ENCODE measurements around the gene ART4.
A peak's percentile ranks its signal among the peaks of the same experiment; 100 is the strongest.

The ART4 gene

DNA sequence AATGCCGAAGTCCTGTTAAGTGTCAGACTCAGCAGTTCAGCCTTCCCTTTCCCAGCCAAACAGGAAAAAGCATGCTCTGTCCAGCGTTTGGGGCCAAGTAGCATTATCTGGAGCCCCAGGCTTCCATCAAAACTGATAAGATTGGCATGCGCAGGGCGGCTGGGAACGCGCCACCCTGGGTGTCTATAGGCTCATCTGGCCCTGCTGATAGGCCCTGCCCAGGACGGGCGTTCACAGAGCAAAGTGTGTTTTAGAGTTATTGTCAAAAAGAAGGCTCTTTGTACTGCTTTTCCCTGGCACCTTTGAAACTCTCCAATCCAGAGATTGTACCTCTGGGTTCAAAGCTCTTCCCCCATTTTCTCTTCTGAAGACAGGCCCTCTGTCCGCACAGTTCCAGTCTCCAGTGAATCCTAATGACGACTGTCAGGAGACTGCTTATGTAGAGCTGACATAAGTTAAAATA lies at the start of gene ART4:
Gene ART4 (minus strand): TSS at position 102 of the 463 bp plus-strand sequence. CDS start 413 bp downstream, outside the sequence.
- H3K4me1 Mint-ChIP-seq: peaks cover 35% of the 10 kb centered on the region
- H3K36me3 Mint-ChIP-seq (ENCODE audit: low read depth): no peaks in the 10 kb centered on the region
- H3K27me3 Mint-ChIP-seq (ENCODE audit: low read depth): no peaks in the 10 kb centered on the region
- no peaks in the 10 kb centered on the region for H3K9me3 Mint-ChIP-seq
- H3K27ac Mint-ChIP-seq: no peak within 1 kb of the TSS
- H3K4me3 Mint-ChIP-seq: no peak within 1 kb of the TSS
- TF ChIP-seq CTCF (IDR thresholded peaks at IDR 0.05; ENCODE audit: unreplicated experiment in 3 of 3): no peak

GRCh38 chr12:14892726-14893505 lies 49.6 kb upstream of the ART4 start:
- peak overlapping the region in 1 of 3 experiments; percentile 54 for H3K4me3 Mint-ChIP-seq
- H3K27ac Mint-ChIP-seq: peak overlapping the region; percentile 99
- no peaks in the 10 kb centered on the region for H3K36me3 Mint-ChIP-seq (ENCODE audit: low read depth)
- H3K9me3 Mint-ChIP-seq: no peaks in the 10 kb centered on the region
- peaks cover 77% of the 10 kb centered on the region for H3K4me1 Mint-ChIP-seq
- peak in 1 of 3 experiments; percentile 17 for TF ChIP-seq CTCF (IDR thresholded peaks at IDR 0.05; ENCODE audit: unreplicated experiment in 3 of 3)
- no peaks in the 10 kb centered on the region for H3K27me3 Mint-ChIP-seq (ENCODE audit: low read depth)

- no peak overlapping the region for H3K4me3 Mint-ChIP-seq
- TF ChIP-seq CTCF (IDR thresholded peaks at IDR 0.05; ENCODE audit: unreplicated experiment in 3 of 3): no peak
- H3K4me1 Mint-ChIP-seq: peaks cover 79% of the 10 kb centered on the region
- peak overlapping the region in 2 of 3 experiments; percentile 48 to 57 for H3K27ac Mint-ChIP-seq
- H3K27me3 Mint-ChIP-seq (ENCODE audit: low read depth): no peaks in the 10 kb centered on the region
- no peaks in the 10 kb centered on the region for H3K36me3 Mint-ChIP-seq (ENCODE audit: low read depth)
- no peaks in the 10 kb centered on the region for H3K9me3 Mint-ChIP-seq
Observed at GRCh38 chr12:14890701-14891100, 47.4 kb upstream of the ART4 start.

GRCh38 chr12:14886271-14886670 lies 42.9 kb upstream of the ART4 start:
- peak overlapping the region in 2 of 3 experiments; percentile 77 to 92 for H3K27ac Mint-ChIP-seq
- H3K9me3 Mint-ChIP-seq: no peaks in the 10 kb centered on the region
- H3K36me3 Mint-ChIP-seq (ENCODE audit: low read depth): no peaks in the 10 kb centered on the region
- H3K27me3 Mint-ChIP-seq (ENCODE audit: low read depth): no peaks in the 10 kb centered on the region
- no peak for TF ChIP-seq CTCF (IDR thresholded peaks at IDR 0.05; ENCODE audit: unreplicated experiment in 3 of 3)
- H3K4me1 Mint-ChIP-seq: peaks cover 73% of the 10 kb centered on the region
- H3K4me3 Mint-ChIP-seq: peak overlapping the region in 2 of 3 experiments; percentile 76 to 84

GRCh38 chr12:14885718-14886221 lies 42.4 kb upstream of the ART4 start, which contains the start of gene MGP:
Gene MGP (minus strand): TSS chr12:14885854. CDS start chr12:14885791, 63 bp downstream.
- no peak for TF ChIP-seq CTCF (IDR thresholded peaks at IDR 0.05; ENCODE audit: unreplicated experiment in 3 of 3)
- Mint-ChIP-seq H3K4me1 (peaks cover 68% of the 10 kb centered on the region), H3K27ac (peak within 1 kb of the TSS; percentile 88 to 95 (median 92)), H3K36me3 (ENCODE audit: low read depth) (no peaks in the 10 kb centered on the region), H3K4me3 (peak within 1 kb of the TSS; percentile 2 to 89 (median 83)), H3K9me3 (no peaks in the 10 kb centered on the region), H3K27me3 (ENCODE audit: low read depth) (no peaks in the 10 kb centered on the region)

Data from nephron (organoid).